PC-9 (cell line): ENCODE measurements around the gene PDE6G. TPM values are rescaled to one million over a fixed set of nuclear protein-coding genes. Genes with fewer than 3 reads are reported as not detected.

ENCODE experiments used
- BruUV-seq: library from RNA; stranded (reverse); fragments of 400-500 nt; replicated peaks from 2 replicates; lab custom pipeline; 2021; lab: Mats Ljungman, UMichigan
- CTCF ChIA-PET: fragments of 300-600 bp; sonication (Branson Sonifier 250); formaldehyde crosslinking; loops from one replicate; lab custom pipeline; 2022; ENCODE audit warnings: antibody characterized with exemption; lab: Charles Lee
- POLR2A ChIA-PET: fragments of 300-600 bp; sonication (Branson Sonifier 250); formaldehyde crosslinking; loops from one replicate; lab custom pipeline; 2022; ENCODE audit warnings: antibody characterized with exemption; ENCODE audit not compliant: unreplicated experiment; lab: Charles Lee
- DNase-seq, 2 experiments: peaks; one replicate each; pipeline versions ENCODE4 v3.0.0 to v3.0.0-alpha.2; 2015 to 2022; ENCODE audit warnings: mixed read lengths in 1 of 2
- H2AFZ ChIP-seq: fragments of 200-600 bp; sonication (generic); 2 replicates; pipeline ENCODE4 v1.8.1; 2017; ENCODE audit warnings: antibody characterized with exemption
- H3F3A ChIP-seq: fragments of 200-600 bp; sonication (generic); 2 replicates; pipeline ENCODE4 v1.8.1; 2017; ENCODE audit warnings: antibody characterized with exemption, mild to moderate bottlenecking, low read depth; ENCODE audit not compliant: insufficient read depth
- H3K27ac ChIP-seq: fragments of 200-600 bp; sonication (generic); 2 replicates; pipeline ENCODE4 v1.6.1; 2016; ENCODE audit warnings: mixed run types
- H3K27me3 ChIP-seq: fragments of 200-600 bp; sonication (generic); 2 replicates; pipeline ENCODE4 v1.6.1; 2016; ENCODE audit warnings: low read depth, mixed run types; ENCODE audit not compliant: insufficient read depth
- H3K36me3 ChIP-seq: fragments of 200-600 bp; sonication (generic); 2 replicates; pipeline ENCODE4 v1.6.1; 2016; ENCODE audit warnings: low read depth, mixed run types
- H3K4me1 ChIP-seq: fragments of 200-600 bp; sonication (generic); replicated peaks from 2 replicates; pipeline ENCODE4 v1.6.1; 2016; ENCODE audit warnings: mixed run types; ENCODE audit not compliant: insufficient read depth
- H3K4me2 ChIP-seq: fragments of 200-600 bp; sonication (generic); 2 replicates; pipeline ENCODE4 v1.6.1; 2017; ENCODE audit warnings: mixed run types
- H3K4me3 ChIP-seq: fragments of 200-600 bp; sonication (generic); 2 replicates; pipeline ENCODE4 v1.6.1; 2016; ENCODE audit warnings: mixed run types
- H3K79me2 ChIP-seq: fragments of 200-600 bp; sonication (generic); 2 replicates; pipeline ENCODE4 v1.6.1; 2017; ENCODE audit warnings: low read depth, mixed run types
- H3K9me2 ChIP-seq: fragments of 200-600 bp; sonication (generic); 2 replicates; pipeline ENCODE4 v1.8.1; 2017; ENCODE audit warnings: mild to moderate bottlenecking; ENCODE audit not compliant: insufficient read depth
- H3K9me3 ChIP-seq: fragments of 200-600 bp; sonication (generic); 2 replicates; pipeline ENCODE4 v1.8.1; 2016; ENCODE audit warnings: low read depth; ENCODE audit not compliant: insufficient read depth
- H4K20me1 ChIP-seq: fragments of 200-600 bp; sonication (generic); 2 replicates; pipeline ENCODE4 v1.8.1; 2017; ENCODE audit not compliant: insufficient read depth
- EZH2 ChIP-seq: fragments of 200-600 bp; sonication (generic); IDR thresholded peaks from 2 replicates; pipeline ENCODE4 v1.8.0; 2017; ENCODE audit warnings: antibody characterized with exemption, low read depth
- intact Hi-C: fragments of 100-400 bp; cut with micrococcal nuclease; formaldehyde crosslinking; loops from one replicate; pipeline ENCODE4 v1.10.0; 2022; ENCODE audit not compliant: unreplicated experiment
- total RNA-seq: library from RNA; stranded (reverse); gene quantifications from 2 replicates; pipeline ENCODE4 v1.2.3, GENCODE V29; 2021
- TF ChIP-seq, protein P1 (sequence below): fragments of 200-600 bp; sonication (generic); conservative IDR thresholded peaks from 2 replicates; pipeline ENCODE4 v1.6.1; 2017; ENCODE audit warnings: mixed run types, antibody characterized with exemption, mild to moderate bottlenecking, moderate library complexity

PDE6G gene
- total RNA-seq, 1 experiment from 2014 or later: 1.3 TPM

DNA sequence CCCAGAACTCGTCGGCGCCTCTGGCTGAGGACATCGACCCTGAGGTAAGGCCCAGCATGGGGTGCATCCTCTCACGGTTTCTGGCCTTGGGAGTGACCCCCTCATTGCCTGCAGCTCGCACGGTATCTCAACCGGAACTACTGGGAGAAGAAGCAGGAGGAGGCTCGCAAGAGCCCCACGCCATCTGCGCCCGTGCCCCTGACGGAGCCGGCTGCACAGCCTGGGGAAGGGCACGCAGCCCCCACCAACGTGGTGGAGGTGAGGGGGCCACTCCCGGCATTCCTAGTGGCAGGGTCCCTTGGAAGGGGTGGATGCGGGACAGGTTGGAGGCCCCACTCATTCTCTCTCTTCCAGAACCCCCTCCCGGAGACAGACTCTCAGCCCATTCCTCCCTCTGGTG, 38.5 kb upstream of the PDE6G start:
- Histone ChIP-seq H3K36me3 (no peaks in the 10 kb centered on the region), H3K9me2 (no peaks in the 10 kb centered on the region), H3K4me3 (no peak overlapping the region), H3K4me2 (no peak overlapping the region), H4K20me1 (peaks cover 8% of the 10 kb centered on the region; the same call in 1 of the 2 replicates), H3K27me3 (no peaks in the 10 kb centered on the region), H3K27ac (no peak overlapping the region), H3K79me2 (no peaks in the 10 kb centered on the region), H3K4me1 (no peaks in the 10 kb centered on the region), H3K9me3 (no peaks in the 10 kb centered on the region), H2AFZ (no peak overlapping the region), H3F3A (no peaks in the 10 kb centered on the region; the same call in 1 of the 2 replicates)
- intact Hi-C loops: no loop called here
- POLR2A ChIA-PET: no interaction called here
- no peak for DNase-seq
- BruUV-seq: no TSS peak
- TF ChIP-seq, protein P1, sequence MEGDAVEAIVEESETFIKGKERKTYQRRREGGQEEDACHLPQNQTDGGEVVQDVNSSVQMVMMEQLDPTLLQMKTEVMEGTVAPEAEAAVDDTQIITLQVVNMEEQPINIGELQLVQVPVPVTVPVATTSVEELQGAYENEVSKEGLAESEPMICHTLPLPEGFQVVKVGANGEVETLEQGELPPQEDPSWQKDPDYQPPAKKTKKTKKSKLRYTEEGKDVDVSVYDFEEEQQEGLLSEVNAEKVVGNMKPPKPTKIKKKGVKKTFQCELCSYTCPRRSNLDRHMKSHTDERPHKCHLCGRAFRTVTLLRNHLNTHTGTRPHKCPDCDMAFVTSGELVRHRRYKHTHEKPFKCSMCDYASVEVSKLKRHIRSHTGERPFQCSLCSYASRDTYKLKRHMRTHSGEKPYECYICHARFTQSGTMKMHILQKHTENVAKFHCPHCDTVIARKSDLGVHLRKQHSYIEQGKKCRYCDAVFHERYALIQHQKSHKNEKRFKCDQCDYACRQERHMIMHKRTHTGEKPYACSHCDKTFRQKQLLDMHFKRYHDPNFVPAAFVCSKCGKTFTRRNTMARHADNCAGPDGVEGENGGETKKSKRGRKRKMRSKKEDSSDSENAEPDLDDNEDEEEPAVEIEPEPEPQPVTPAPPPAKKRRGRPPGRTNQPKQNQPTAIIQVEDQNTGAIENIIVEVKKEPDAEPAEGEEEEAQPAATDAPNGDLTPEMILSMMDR: no peak
- no peak for TF ChIP-seq EZH2
- CTCF ChIA-PET: no interaction called here

- H3K79me2 ChIP-seq: no peaks in the 10 kb centered on the region
- intact Hi-C loops: no loop called here
- no peaks in the 10 kb centered on the region for H3K9me2 ChIP-seq
- H3F3A ChIP-seq: no peaks in the 10 kb centered on the region; the same call in 1 of the 2 replicates
- no peaks in the 10 kb centered on the region for H3K36me3 ChIP-seq
- H2AFZ ChIP-seq: no peak overlapping the region
- no peak overlapping the region for H3K27ac ChIP-seq
- no peaks in the 10 kb centered on the region for H3K27me3 ChIP-seq
- no peak overlapping the region for H3K4me3 ChIP-seq
- POLR2A ChIA-PET: interaction anchor here (0.6 kb wide), 2 partner anchors 148 to 231 kb away, joined by 3 to 4 read pairs; no protein-coding TSS in a partner anchor
- no peak for DNase-seq
- TF ChIP-seq, protein P1: no peak
- TF ChIP-seq EZH2: no peak
- CTCF ChIA-PET: no interaction called here
- no peak overlapping the region for H3K4me2 ChIP-seq
- H4K20me1 ChIP-seq: peaks cover 4% of the 10 kb centered on the region; the same call in 1 of the 2 replicates
- no peaks in the 10 kb centered on the region for H3K4me1 ChIP-seq
- no peaks in the 10 kb centered on the region for H3K9me3 ChIP-seq
- BruUV-seq: no TSS peak
Measured at GRCh38 chr17:81693509-81694210, 37.3 kb upstream of the PDE6G start.

- intact Hi-C loops: no loop called here
- Histone ChIP-seq H3K4me1 (no peaks in the 10 kb centered on the region), H3K79me2 (peaks cover 9% of the 10 kb centered on the region; the same call in 1 of the 2 replicates), H3K4me2 (no peak overlapping the region), H3K27me3 (no peaks in the 10 kb centered on the region), H3K4me3 (no peak overlapping the region), H3F3A (no peaks in the 10 kb centered on the region), H3K9me2 (no peaks in the 10 kb centered on the region), H3K36me3 (no peaks in the 10 kb centered on the region), H3K27ac (no peak overlapping the region), H2AFZ (no peak overlapping the region), H4K20me1 (peaks cover 4% of the 10 kb centered on the region), H3K9me3 (no peaks in the 10 kb centered on the region)
- CTCF ChIA-PET: interaction anchor here (0.7 kb wide), 1 partner anchor 548 kb away, joined by 3 read pairs; no protein-coding TSS in a partner anchor
- POLR2A ChIA-PET: no interaction called here
- no TSS peak for BruUV-seq
- no peak for DNase-seq
- TF ChIP-seq, protein P1: no peak
- TF ChIP-seq EZH2: no peak
Measured at GRCh38 chr17:81691608-81692007, 35.3 kb upstream of the PDE6G start.
